Measurements from ENCODE around the gene RALGAPA2. TPM values are rescaled to one million over a fixed set of nuclear protein-coding genes. Genes with fewer than 3 reads are reported as not detected.
A peak's percentile ranks its signal among the peaks of the same experiment; 100 is the strongest.

Gene RALGAPA2
- total RNA-seq, 1 experiment from 2014 or later: 18.2 TPM

DNA sequence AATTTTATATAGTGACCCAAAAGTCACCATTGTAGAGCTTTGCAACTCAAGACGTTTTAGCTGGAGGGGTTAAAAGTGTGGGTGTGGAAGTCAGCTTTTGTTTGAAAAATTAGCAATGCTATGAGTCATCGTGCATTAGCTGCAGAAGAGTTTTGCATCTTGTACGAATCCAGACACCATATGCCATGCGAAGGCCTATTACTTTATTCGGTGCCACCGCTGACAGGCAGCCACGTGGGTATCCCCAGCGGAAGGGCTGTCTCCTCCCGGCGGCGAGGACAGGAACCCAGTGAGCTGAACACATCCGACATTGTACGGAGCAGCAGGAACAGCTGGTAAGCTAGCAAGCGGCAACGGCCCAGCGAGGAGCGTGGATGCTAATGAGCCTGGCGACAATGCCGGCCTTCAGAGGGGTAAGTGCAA lies 260.2 kb downstream of the RALGAPA2 start (continued):
- TF ChIP-seq, protein P1, sequence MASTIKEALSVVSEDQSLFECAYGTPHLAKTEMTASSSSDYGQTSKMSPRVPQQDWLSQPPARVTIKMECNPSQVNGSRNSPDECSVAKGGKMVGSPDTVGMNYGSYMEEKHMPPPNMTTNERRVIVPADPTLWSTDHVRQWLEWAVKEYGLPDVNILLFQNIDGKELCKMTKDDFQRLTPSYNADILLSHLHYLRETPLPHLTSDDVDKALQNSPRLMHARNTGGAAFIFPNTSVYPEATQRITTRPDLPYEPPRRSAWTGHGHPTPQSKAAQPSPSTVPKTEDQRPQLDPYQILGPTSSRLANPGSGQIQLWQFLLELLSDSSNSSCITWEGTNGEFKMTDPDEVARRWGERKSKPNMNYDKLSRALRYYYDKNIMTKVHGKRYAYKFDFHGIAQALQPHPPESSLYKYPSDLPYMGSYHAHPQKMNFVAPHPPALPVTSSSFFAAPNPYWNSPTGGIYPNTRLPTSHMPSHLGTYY (CRISPR knock-in tag; IDR thresholded peaks at IDR 0.05): no peak
- no peak for TF ChIP-seq ETV6 (CRISPR knock-in tag; IDR thresholded peaks at IDR 0.05)
- TF ChIP-seq, protein P2, sequence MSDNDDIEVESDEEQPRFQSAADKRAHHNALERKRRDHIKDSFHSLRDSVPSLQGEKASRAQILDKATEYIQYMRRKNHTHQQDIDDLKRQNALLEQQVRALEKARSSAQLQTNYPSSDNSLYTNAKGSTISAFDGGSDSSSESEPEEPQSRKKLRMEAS (CRISPR knock-in tag; IDR thresholded peaks at IDR 0.05): peak; percentile 91
- TF ChIP-seq MXD4 (CRISPR knock-in tag; IDR thresholded peaks at IDR 0.05; ENCODE audit: borderline replicate concordance): no peak
- TF ChIP-seq ZNF219 (CRISPR knock-in tag; IDR thresholded peaks at IDR 0.05; ENCODE audit: borderline replicate concordance): no peak

DNA sequence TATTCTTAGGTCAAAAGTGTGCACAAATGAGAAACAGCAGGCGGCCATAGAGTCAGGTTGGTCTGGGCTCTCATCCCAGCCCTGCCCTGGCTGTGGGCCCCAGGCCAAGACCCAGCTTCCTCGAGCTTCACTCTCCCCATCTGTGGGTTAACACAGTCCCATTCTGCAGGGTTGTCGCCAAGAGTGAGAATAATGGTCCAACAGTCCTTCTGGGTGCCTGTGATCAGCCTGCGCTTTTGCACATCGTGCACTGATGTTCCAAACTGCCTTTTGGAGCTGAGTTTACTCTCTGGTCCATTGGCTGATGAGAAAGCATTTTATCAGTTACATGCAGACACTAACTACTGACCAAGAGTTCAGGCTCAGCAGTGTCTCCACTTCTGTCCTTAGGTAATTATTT lies 261.9 kb downstream of the RALGAPA2 start:
- ATAC-seq (no peak), DNase-seq (ENCODE audit: low spot score) (no peak)

DNA sequence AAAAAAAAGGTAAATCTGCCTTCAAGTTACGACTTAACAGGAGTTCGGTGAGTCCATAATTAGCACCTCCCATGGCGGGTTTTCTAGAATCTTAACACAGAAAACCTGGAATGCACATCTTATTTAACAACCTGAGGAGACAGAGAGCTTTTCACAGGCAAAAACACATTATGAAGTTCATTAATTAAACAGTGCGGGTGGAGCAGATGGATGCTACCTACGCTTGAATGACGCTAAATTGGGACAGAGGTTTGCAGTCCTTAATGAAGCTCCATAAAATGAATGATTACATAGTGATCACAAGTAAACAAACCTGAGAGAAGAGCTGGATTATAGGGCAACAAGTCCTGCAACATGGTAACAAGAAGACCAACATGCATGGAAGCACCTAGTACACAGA lies 263.6 kb downstream of the RALGAPA2 start:
- no peaks in the 10 kb centered on the region for H3K27me3 Mint-ChIP-seq (ENCODE audit: low read depth)
- DNase-seq (ENCODE audit: low spot score) (no peak), ATAC-seq (no peak)
- no peak for TF ChIP-seq TEAD4 (CRISPR knock-in tag; IDR thresholded peaks at IDR 0.05)
- no peak for TF ChIP-seq ZNF416 (CRISPR knock-in tag; IDR thresholded peaks at IDR 0.05)
- TF ChIP-seq JAZF1 (CRISPR knock-in tag; IDR thresholded peaks at IDR 0.05): no peak
- no peak for TF ChIP-seq GRHL2 (CRISPR knock-in tag; IDR thresholded peaks at IDR 0.05; ENCODE audit: insufficient replicate concordance, severe bottlenecking)
- TF ChIP-seq, protein P3, sequence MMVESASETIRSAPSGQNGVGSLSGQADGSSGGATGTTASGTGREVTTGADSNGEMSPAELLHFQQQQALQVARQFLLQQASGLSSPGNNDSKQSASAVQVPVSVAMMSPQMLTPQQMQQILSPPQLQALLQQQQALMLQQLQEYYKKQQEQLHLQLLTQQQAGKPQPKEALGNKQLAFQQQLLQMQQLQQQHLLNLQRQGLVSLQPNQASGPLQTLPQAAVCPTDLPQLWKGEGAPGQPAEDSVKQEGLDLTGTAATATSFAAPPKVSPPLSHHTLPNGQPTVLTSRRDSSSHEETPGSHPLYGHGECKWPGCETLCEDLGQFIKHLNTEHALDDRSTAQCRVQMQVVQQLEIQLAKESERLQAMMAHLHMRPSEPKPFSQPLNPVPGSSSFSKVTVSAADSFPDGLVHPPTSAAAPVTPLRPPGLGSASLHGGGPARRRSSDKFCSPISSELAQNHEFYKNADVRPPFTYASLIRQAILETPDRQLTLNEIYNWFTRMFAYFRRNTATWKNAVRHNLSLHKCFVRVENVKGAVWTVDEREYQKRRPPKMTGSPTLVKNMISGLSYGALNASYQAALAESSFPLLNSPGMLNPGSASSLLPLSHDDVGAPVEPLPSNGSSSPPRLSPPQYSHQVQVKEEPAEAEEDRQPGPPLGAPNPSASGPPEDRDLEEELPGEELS (CRISPR knock-in tag; IDR thresholded peaks at IDR 0.05): no peak
- TF ChIP-seq ZNF121 (CRISPR knock-in tag; IDR thresholded peaks at IDR 0.05): no peak
- TF ChIP-seq NR3C1 (CRISPR knock-in tag; conservative IDR thresholded peaks at IDR 0.05; ENCODE audit: low read depth): no peak
- TF ChIP-seq, protein P1 (CRISPR knock-in tag; IDR thresholded peaks at IDR 0.05): no peak
- no peak for TF ChIP-seq EMX1 (CRISPR knock-in tag; IDR thresholded peaks at IDR 0.05)
- TF ChIP-seq KAT7 (CRISPR knock-in tag; IDR thresholded peaks at IDR 0.05; ENCODE audit: borderline replicate concordance): no peak
- peaks cover 42% of the 10 kb centered on the region for H3K4me1 Mint-ChIP-seq
- no peak overlapping the region for H3K4me3 Mint-ChIP-seq
- POLR2A ChIA-PET: no interaction called here
- CTCF ChIA-PET: interaction anchor here (1.1 to 1.9 kb wide), 2 partner anchors 14 to 145 kb away, joined by 4 to 6 read pairs; no protein-coding TSS in a partner anchor
- H3K27ac Mint-ChIP-seq: no peak overlapping the region
- H3K9me3 Mint-ChIP-seq: no peaks in the 10 kb centered on the region
- H3K36me3 Mint-ChIP-seq: no peaks in the 10 kb centered on the region

More for the DNA sequence above, 261.9 kb downstream of the RALGAPA2 start:
- CTCF ChIA-PET: interaction anchor here (1.2 to 1.9 kb wide), 2 partner anchors 143 to 320 kb away, joined by 3 to 6 read pairs; no protein-coding TSS in a partner anchor
- H3K27ac Mint-ChIP-seq: no peak overlapping the region
- POLR2A ChIA-PET: interaction anchor here (0.5 kb wide), 1 partner anchor 14 kb away, joined by 3 read pairs; no protein-coding TSS in a partner anchor
- H3K4me1 Mint-ChIP-seq: peaks cover 36% of the 10 kb centered on the region
- no peak overlapping the region for H3K4me3 Mint-ChIP-seq
- no peaks in the 10 kb centered on the region for H3K36me3 Mint-ChIP-seq
- H3K27me3 Mint-ChIP-seq (ENCODE audit: low read depth): no peaks in the 10 kb centered on the region
- H3K9me3 Mint-ChIP-seq: no peaks in the 10 kb centered on the region
- TF ChIP-seq, protein P4, sequence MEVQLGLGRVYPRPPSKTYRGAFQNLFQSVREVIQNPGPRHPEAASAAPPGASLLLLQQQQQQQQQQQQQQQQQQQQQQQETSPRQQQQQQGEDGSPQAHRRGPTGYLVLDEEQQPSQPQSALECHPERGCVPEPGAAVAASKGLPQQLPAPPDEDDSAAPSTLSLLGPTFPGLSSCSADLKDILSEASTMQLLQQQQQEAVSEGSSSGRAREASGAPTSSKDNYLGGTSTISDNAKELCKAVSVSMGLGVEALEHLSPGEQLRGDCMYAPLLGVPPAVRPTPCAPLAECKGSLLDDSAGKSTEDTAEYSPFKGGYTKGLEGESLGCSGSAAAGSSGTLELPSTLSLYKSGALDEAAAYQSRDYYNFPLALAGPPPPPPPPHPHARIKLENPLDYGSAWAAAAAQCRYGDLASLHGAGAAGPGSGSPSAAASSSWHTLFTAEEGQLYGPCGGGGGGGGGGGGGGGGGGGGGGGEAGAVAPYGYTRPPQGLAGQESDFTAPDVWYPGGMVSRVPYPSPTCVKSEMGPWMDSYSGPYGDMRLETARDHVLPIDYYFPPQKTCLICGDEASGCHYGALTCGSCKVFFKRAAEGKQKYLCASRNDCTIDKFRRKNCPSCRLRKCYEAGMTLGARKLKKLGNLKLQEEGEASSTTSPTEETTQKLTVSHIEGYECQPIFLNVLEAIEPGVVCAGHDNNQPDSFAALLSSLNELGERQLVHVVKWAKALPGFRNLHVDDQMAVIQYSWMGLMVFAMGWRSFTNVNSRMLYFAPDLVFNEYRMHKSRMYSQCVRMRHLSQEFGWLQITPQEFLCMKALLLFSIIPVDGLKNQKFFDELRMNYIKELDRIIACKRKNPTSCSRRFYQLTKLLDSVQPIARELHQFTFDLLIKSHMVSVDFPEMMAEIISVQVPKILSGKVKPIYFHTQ (CRISPR knock-in tag; IDR thresholded peaks at IDR 0.05): no peak
- TF ChIP-seq NR1H2 (CRISPR knock-in tag; IDR thresholded peaks at IDR 0.05) (no peak), EMX1 (CRISPR knock-in tag; IDR thresholded peaks at IDR 0.05) (no peak), TCF7 (CRISPR knock-in tag; IDR thresholded peaks at IDR 0.05; ENCODE audit: low read depth) (no peak), ZNF138 (CRISPR knock-in tag; conservative IDR thresholded peaks at IDR 0.05) (no peak), CREM (CRISPR knock-in tag; IDR thresholded peaks at IDR 0.05) (no peak), ETV6 (CRISPR knock-in tag; IDR thresholded peaks at IDR 0.05) (no peak), ESRRA (CRISPR knock-in tag; IDR thresholded peaks at IDR 0.05; ENCODE audit: borderline replicate concordance) (no peak), SOX15 (CRISPR knock-in tag; IDR thresholded peaks at IDR 0.05) (no peak)
- TF ChIP-seq, protein P5, sequence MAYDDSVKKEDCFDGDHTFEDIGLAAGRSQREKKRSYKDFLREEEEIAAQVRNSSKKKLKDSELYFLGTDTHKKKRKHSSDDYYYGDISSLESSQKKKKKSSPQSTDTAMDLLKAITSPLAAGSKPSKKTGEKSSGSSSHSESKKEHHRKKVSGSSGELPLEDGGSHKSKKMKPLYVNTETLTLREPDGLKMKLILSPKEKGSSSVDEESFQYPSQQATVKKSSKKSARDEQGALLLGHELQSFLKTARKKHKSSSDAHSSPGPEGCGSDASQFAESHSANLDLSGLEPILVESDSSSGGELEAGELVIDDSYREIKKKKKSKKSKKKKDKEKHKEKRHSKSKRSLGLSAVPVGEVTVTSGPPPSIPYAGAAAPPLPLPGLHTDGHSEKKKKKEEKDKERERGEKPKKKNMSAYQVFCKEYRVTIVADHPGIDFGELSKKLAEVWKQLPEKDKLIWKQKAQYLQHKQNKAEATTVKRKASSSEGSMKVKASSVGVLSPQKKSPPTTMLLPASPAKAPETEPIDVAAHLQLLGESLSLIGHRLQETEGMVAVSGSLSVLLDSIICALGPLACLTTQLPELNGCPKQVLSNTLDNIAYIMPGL (CRISPR knock-in tag; IDR thresholded peaks at IDR 0.05): no peak
